HG03432 (cell line): ENCODE measurements around the gene TAS2R5.
"Not testable (repeated sequence)": the region's sequence is repeated elsewhere in the genome, so short reads cannot be mapped to it uniquely, and the experiment has no call there.

Source experiments
- ATAC-seq: cut with Tn5 transposase; IDR thresholded peaks from one replicate; pipeline ENCODE4 v1.9.1; 2021; ENCODE audit warnings: mild to moderate bottlenecking, moderate library complexity; ENCODE audit not compliant: unreplicated experiment

Gene TAS2R5

GRCh38 chr7:141789917-141790316 lies at the start of gene TAS2R5:
TSS of gene TAS2R5 (plus strand) at chr7:141790217. CDS start at chr7:141790362, 145 bp downstream.
- no peak for ATAC-seq

- ATAC-seq = no peak
Measured at GRCh38 chr7:141742229-141742628, 47.8 kb upstream of the TAS2R5 start.

- ATAC-seq = no peak
Measured at GRCh38 chr7:141744131-141744530, 45.9 kb upstream of the TAS2R5 start.

- ATAC-seq = no peak
Measured at GRCh38 chr7:141748396-141748795, 41.6 kb upstream of the TAS2R5 start.

GRCh38 chr7:141751904-141752303 lies 38.1 kb upstream of the TAS2R5 start:
- ATAC-seq = not testable (repeated sequence)

- no peak for ATAC-seq
Measured at GRCh38 chr7:141752634-141753033, 37.4 kb upstream of the TAS2R5 start.

- no peak for ATAC-seq
Measured at GRCh38 chr7:141754939-141755338, 35.1 kb upstream of the TAS2R5 start.

GRCh38 chr7:141763797-141764196 lies 26.2 kb upstream of the TAS2R5 start, which contains the start of gene TAS2R3:
TSS of gene TAS2R3 (plus strand) at chr7:141764097. CDS start at chr7:141764159, 62 bp downstream.
- no peak for ATAC-seq

- ATAC-seq = not testable (repeated sequence)
Measured at GRCh38 chr7:141770083-141770583, 19.9 kb upstream of the TAS2R5 start.

GRCh38 chr7:141776374-141776773 lies 13.6 kb upstream of the TAS2R5 start, which contains the start of gene TAS2R4:
TSS of gene TAS2R4 (plus strand) at chr7:141776674. CDS start at chr7:141778489, 1,815 bp downstream.
- no peak for ATAC-seq

GRCh38 chr7:141785706-141786552 lies 4.1 kb upstream of the TAS2R5 start:
- ATAC-seq = peak; percentile 80

GRCh38 chr7:141788296-141788695 lies 1.7 kb upstream of the TAS2R5 start:
- no peak for ATAC-seq

- no peak for ATAC-seq
Measured at GRCh38 chr7:141792526-141792925, 2.5 kb downstream of the TAS2R5 start.

- ATAC-seq = no peak
Measured at GRCh38 chr7:141820067-141820466, 30.1 kb downstream of the TAS2R5 start.

GRCh38 chr7:141822432-141822831 lies 32.4 kb downstream of the TAS2R5 start:
- not testable (repeated sequence) for ATAC-seq

- no peak for ATAC-seq
Measured at GRCh38 chr7:141837683-141838082, 47.7 kb downstream of the TAS2R5 start.

- ATAC-seq = no peak
Measured at GRCh38 chr7:141838581-141838980, 48.6 kb downstream of the TAS2R5 start.

GRCh38 chr7:141839256-141839655 lies 49.2 kb downstream of the TAS2R5 start:
- ATAC-seq = no peak

GRCh38 chr7:141840708-141841107 lies 50.7 kb downstream of the TAS2R5 start:
- ATAC-seq = no peak
